Measurements from ENCODE around the gene F3. TPM values are rescaled to one million over a fixed set of nuclear protein-coding genes. Genes with fewer than 3 reads are reported as not detected.
A peak's percentile ranks its signal among the peaks of the same experiment; 100 is the strongest.

F3 gene
- total RNA-seq, 1 experiment from 2014 or later, result 13.8 TPM

- Histone ChIP-seq H3K9me3 (replicated peaks) (no peaks in the 10 kb centered on the region), H3K27me3 (no peaks in the 10 kb centered on the region), H3K27ac (no peak overlapping the region), H3K4me3 (no peak overlapping the region), H3K4me1 (0 out of 2 replicates have a peak, but pooled peaks cover 8% of the 10 kb centered on the region), H3K36me3 (peaks cover 18% of the 10 kb centered on the region; the same call in 1 of the 2 replicates)
- peak in 1 of 2 experiments; percentile 29 for DNase-seq
These were observed 14.0 kb downstream of the F3 start for GRCh38 chr1:94527447-94528031.

- Histone ChIP-seq H3K9me3 (replicated peaks) (no peaks in the 10 kb centered on the region), H3K4me3 (no peak overlapping the region), H3K36me3 (peaks cover 9% of the 10 kb centered on the region; the same call in 1 of the 2 replicates), H3K4me1 (no peaks in the 10 kb centered on the region), H3K27me3 (no peaks in the 10 kb centered on the region), H3K27ac (no peak overlapping the region)
- DNase-seq, result no peak
These were observed 15.2 kb downstream of the F3 start for GRCh38 chr1:94526152-94526980.

GRCh38 chr1:94524531-94524930, 17.0 kb downstream of the F3 start:
- H3K4me3 ChIP-seq, result no peak overlapping the region
- H3K36me3 ChIP-seq, result 0 out of 2 replicates have a peak, but pooled peaks cover 5% of the 10 kb centered on the region
- no peak for DNase-seq
- no peaks in the 10 kb centered on the region for H3K27me3 ChIP-seq
- no peaks in the 10 kb centered on the region for H3K9me3 ChIP-seq (replicated peaks)
- no peak overlapping the region for H3K27ac ChIP-seq
- H3K4me1 ChIP-seq, result no peaks in the 10 kb centered on the region

- Histone ChIP-seq H3K27me3 (no peaks in the 10 kb centered on the region), H3K4me3 (no peak overlapping the region), H3K9me3 (replicated peaks) (no peaks in the 10 kb centered on the region), H3K36me3 (no peaks in the 10 kb centered on the region), H3K4me1 (no peaks in the 10 kb centered on the region), H3K27ac (no peak overlapping the region)
- DNase-seq, result peak; percentile 49 to 77
These were observed 19.3 kb downstream of the F3 start for GRCh38 chr1:94522304-94522703.

GRCh38 chr1:94519351-94519750, 22.2 kb downstream of the F3 start:
- H3K36me3 ChIP-seq, result 0 out of 2 replicates have a peak, but pooled peaks cover 3% of the 10 kb centered on the region

GRCh38 chr1:94515296-94515947, 26.1 kb downstream of the F3 start:
- Histone ChIP-seq H3K4me1 (peaks cover 5% of the 10 kb centered on the region; the same call in 1 of the 2 replicates), H3K27ac (no peak overlapping the region), H3K27me3 (no peaks in the 10 kb centered on the region), H3K36me3 (peaks cover 6% of the 10 kb centered on the region), H3K4me3 (no peak overlapping the region), H3K9me3 (replicated peaks) (no peaks in the 10 kb centered on the region)
- DNase-seq, result no peak

More at GRCh38 chr1:94519351-94519750, 22.2 kb downstream of the F3 start:
- Histone ChIP-seq H3K27me3 (no peaks in the 10 kb centered on the region), H3K27ac (no peak overlapping the region), H3K4me1 (peaks cover 4% of the 10 kb centered on the region; the same call in 1 of the 2 replicates), H3K9me3 (replicated peaks) (no peaks in the 10 kb centered on the region), H3K4me3 (no peak overlapping the region)
- DNase-seq, result no peak

- DNase-seq, result peak; percentile 42 to 77
- no peak overlapping the region for H3K4me3 ChIP-seq
- H3K36me3 ChIP-seq, result peaks cover 6% of the 10 kb centered on the region
- no peaks in the 10 kb centered on the region for H3K27me3 ChIP-seq
- no peak overlapping the region for H3K27ac ChIP-seq
- no peaks in the 10 kb centered on the region for H3K9me3 ChIP-seq (replicated peaks)
- peaks cover 5% of the 10 kb centered on the region; the same call in 1 of the 2 replicates for H3K4me1 ChIP-seq
These were observed 27.3 kb downstream of the F3 start for GRCh38 chr1:94514095-94514727.

- peaks cover 6% of the 10 kb centered on the region for H3K36me3 ChIP-seq
- no peaks in the 10 kb centered on the region for H3K27me3 ChIP-seq
- no peak for DNase-seq
- no peaks in the 10 kb centered on the region for H3K9me3 ChIP-seq (replicated peaks)
- H3K27ac ChIP-seq, result no peak overlapping the region
- H3K4me1 ChIP-seq, result peaks cover 5% of the 10 kb centered on the region; the same call in 1 of the 2 replicates
- no peak overlapping the region for H3K4me3 ChIP-seq
These were observed 28.7 kb downstream of the F3 start for GRCh38 chr1:94512816-94513215.

GRCh38 chr1:94504601-94505000, 37.0 kb downstream of the F3 start:
- H3K27me3 ChIP-seq, result no peaks in the 10 kb centered on the region
- H3K27ac ChIP-seq, result no peak overlapping the region
- H3K36me3 ChIP-seq, result peaks cover 18% of the 10 kb centered on the region

GRCh38 chr1:94503153-94503552, 38.4 kb downstream of the F3 start:
- no peaks in the 10 kb centered on the region for H3K27me3 ChIP-seq
- no peak overlapping the region for H3K27ac ChIP-seq
- no peaks in the 10 kb centered on the region for H3K4me1 ChIP-seq
- H3K4me3 ChIP-seq, result no peak overlapping the region
- H3K36me3 ChIP-seq, result peaks cover 29% of the 10 kb centered on the region
- DNase-seq, result no peak
- no peaks in the 10 kb centered on the region for H3K9me3 ChIP-seq (replicated peaks)

More at GRCh38 chr1:94504601-94505000, 37.0 kb downstream of the F3 start:
- DNase-seq, result no peak
- H3K9me3 ChIP-seq (replicated peaks), result no peaks in the 10 kb centered on the region
- no peak overlapping the region for H3K4me3 ChIP-seq
- no peaks in the 10 kb centered on the region for H3K4me1 ChIP-seq

GRCh38 chr1:94501935-94502334, 39.6 kb downstream of the F3 start:
- Histone ChIP-seq H3K4me3 (no peak overlapping the region), H3K27me3 (no peaks in the 10 kb centered on the region), H3K27ac (no peak overlapping the region), H3K4me1 (no peaks in the 10 kb centered on the region), H3K36me3 (peaks cover 29% of the 10 kb centered on the region), H3K9me3 (replicated peaks) (no peaks in the 10 kb centered on the region)
- no peak for DNase-seq

- no peaks in the 10 kb centered on the region for H3K9me3 ChIP-seq (replicated peaks)
- DNase-seq, result no peak
These were observed 40.1 kb downstream of the F3 start for GRCh38 chr1:94501426-94501825.

GRCh38 chr1:94496076-94496755, 45.3 kb downstream of the F3 start:
- H3K27ac ChIP-seq, result no peak overlapping the region
- H3K9me3 ChIP-seq (replicated peaks), result peaks cover 6% of the 10 kb centered on the region; the same call in 1 of the 2 replicates
- peaks cover 37% of the 10 kb centered on the region for H3K36me3 ChIP-seq
- H3K4me3 ChIP-seq, result no peak overlapping the region
- H3K4me1 ChIP-seq, result no peaks in the 10 kb centered on the region
- no peak for DNase-seq
- H3K27me3 ChIP-seq, result no peaks in the 10 kb centered on the region

More at GRCh38 chr1:94501426-94501825, 40.1 kb downstream of the F3 start:
- H3K27ac ChIP-seq, result no peak overlapping the region
- no peaks in the 10 kb centered on the region for H3K27me3 ChIP-seq
- no peak overlapping the region for H3K4me3 ChIP-seq
- no peaks in the 10 kb centered on the region for H3K4me1 ChIP-seq
- H3K36me3 ChIP-seq, result peaks cover 28% of the 10 kb centered on the region

- Histone ChIP-seq H3K9me3 (replicated peaks) (peaks cover 6% of the 10 kb centered on the region; the same call in 1 of the 2 replicates), H3K27ac (no peak overlapping the region), H3K27me3 (no peaks in the 10 kb centered on the region), H3K36me3 (peaks cover 35% of the 10 kb centered on the region), H3K4me1 (no peaks in the 10 kb centered on the region), H3K4me3 (no peak overlapping the region)
- DNase-seq, result no peak
These were observed 51.0 kb downstream of the F3 start for GRCh38 chr1:94490556-94490955.

Data from SJCRH30 (cell line).